ENCODE measurements around the gene TMEM167B. TPM values are rescaled to one million over a fixed set of nuclear protein-coding genes. Genes with fewer than 3 reads are reported as not detected.

Gene TMEM167B
- 45.0 and 48.2 TPM in 2 replicates for total RNA-seq

GRCh38 chr1:109090196-109091077, at the start of gene TMEM167B:
Gene TMEM167B (plus strand): TSS chr1:109090764. CDS start chr1:109090873, 109 bp downstream.
- ATAC-seq (ENCODE audit: low read depth) (peak; percentile 87), DNase-seq (peak; percentile 79)
- Mint-ChIP-seq H3K9me3 (no peaks in the 10 kb centered on the region), H3K27ac (peak within 1 kb of the TSS; percentile 97), H3K4me3 (peak within 1 kb of the TSS; percentile 98), H3K36me3 (ENCODE audit: low read depth) (peaks cover 42% of the 10 kb centered on the region), H3K4me1 (peaks cover 35% of the 10 kb centered on the region), H3K27me3 (no peaks in the 10 kb centered on the region)
- CTCF ChIA-PET = interaction anchor here (0.9 to 2.8 kb wide), 3 partner anchors 10 to 123 kb away, joined by 3 to 22 read pairs (median 3); partner anchors contain the start of gene SARS1
- POLR2A ChIA-PET = interaction anchor here (0.6 to 5.7 kb wide), 17 partner anchors 9 to 944 kb away, joined by 3 to 140 read pairs (median 5); partner anchors contain the start of genes CLCC1, PRPF38B, SARS1 and STRIP1
- intact Hi-C loops (cut with micrococcal nuclease) = loop anchor here (1.0 to 5.0 kb wide), 5 partner anchors 10 to 1292 kb away; partner anchors contain the start of genes PRPF38B, TAF13 and WDR47
- TF ChIP-seq CTCF (IDR thresholded peaks at IDR 0.05) = no peak

- H3K9me3 Mint-ChIP-seq = no peaks in the 10 kb centered on the region
- intact Hi-C loops (cut with micrococcal nuclease) = loop anchor here (5.0 kb wide), 3 partner anchors 151 to 506 kb away; partner anchors contain the start of genes GNAI3 and PRPF38B
- ATAC-seq (ENCODE audit: low read depth) = peak; percentile 9
- ChIA-PET CTCF (no interaction called here), POLR2A (interaction anchor here (1.8 kb wide), 1 partner anchor 59 kb away, joined by 52 read pairs; no protein-coding TSS in a partner anchor)
- H3K27me3 Mint-ChIP-seq = no peaks in the 10 kb centered on the region
- TF ChIP-seq CTCF (IDR thresholded peaks at IDR 0.05) = no peak
- H3K4me3 Mint-ChIP-seq = peak overlapping the region; percentile 88
- no peak for DNase-seq
- peaks cover 15% of the 10 kb centered on the region for H3K4me1 Mint-ChIP-seq
- H3K36me3 Mint-ChIP-seq (ENCODE audit: low read depth) = no peaks in the 10 kb centered on the region
- H3K27ac Mint-ChIP-seq = peak overlapping the region; percentile 60
Measured at GRCh38 chr1:109040989-109041620, 49.5 kb upstream of the TMEM167B start.

- intact Hi-C loops (cut with micrococcal nuclease) = loop anchor here (1.0 to 5.0 kb wide), 10 partner anchors 34 to 505 kb away; partner anchors contain the start of genes CLCC1, GNAI3, PRPF38B and PSMA5
- no peaks in the 10 kb centered on the region for H3K36me3 Mint-ChIP-seq (ENCODE audit: low read depth)
- H3K27me3 Mint-ChIP-seq = no peaks in the 10 kb centered on the region
- CTCF ChIA-PET = interaction anchor here (0.9 to 1.1 kb wide), 2 partner anchors 58 to 70 kb away, joined by 3 to 5 read pairs; a partner anchor contains a TSS
- peak; percentile 89 for DNase-seq
- POLR2A ChIA-PET = interaction anchor here (0.6 to 1.8 kb wide), 15 partner anchors 9 to 943 kb away, joined by 3 to 52 read pairs (median 5); partner anchors contain the start of genes AHCYL1, CLCC1, GNAI3 and PRPF38B
- TF ChIP-seq CTCF (IDR thresholded peaks at IDR 0.05) = no peak
- ATAC-seq (ENCODE audit: low read depth) = peak; percentile 96
- no peaks in the 10 kb centered on the region for H3K9me3 Mint-ChIP-seq
- H3K4me3 Mint-ChIP-seq = peak within 1 kb of the TSS; percentile 88
- peaks cover 15% of the 10 kb centered on the region for H3K4me1 Mint-ChIP-seq
- peak within 1 kb of the TSS; percentile 60 for H3K27ac Mint-ChIP-seq
Measured at GRCh38 chr1:109041621-109042468, 48.7 kb upstream of the TMEM167B start, which contains the start of gene WDR47. Gene WDR47 (minus strand): TSS chr1:109042102. CDS start chr1:109023512, 18,590 bp downstream.

GRCh38 chr1:109045595-109045994, 45.0 kb upstream of the TMEM167B start:
- POLR2A ChIA-PET = interaction anchor here (1.2 kb wide), 1 partner anchor 45 kb away, joined by 3 read pairs; the partner anchor contains the start of gene TMEM167B
- Mint-ChIP-seq H3K9me3 (no peaks in the 10 kb centered on the region), H3K4me1 (peaks cover 8% of the 10 kb centered on the region), H3K27ac (no peak overlapping the region), H3K27me3 (no peaks in the 10 kb centered on the region), H3K36me3 (ENCODE audit: low read depth) (no peaks in the 10 kb centered on the region), H3K4me3 (no peak overlapping the region)
- ATAC-seq (ENCODE audit: low read depth) = no peak
- CTCF ChIA-PET = no interaction called here
- TF ChIP-seq CTCF (IDR thresholded peaks at IDR 0.05) = no peak
- DNase-seq = no peak
- intact Hi-C loops (cut with micrococcal nuclease) = no loop called here

All from activated B cell treated with CpG ODN at 0.5 μM for 24 hours (primary cell).